ENCODE results near the gene HLA-DPB1.
"Not testable (repeated sequence)": the region's sequence is repeated elsewhere in the genome, so short reads cannot be mapped to it uniquely, and the experiment has no call there.

The HLA-DPB1 gene

DNA sequence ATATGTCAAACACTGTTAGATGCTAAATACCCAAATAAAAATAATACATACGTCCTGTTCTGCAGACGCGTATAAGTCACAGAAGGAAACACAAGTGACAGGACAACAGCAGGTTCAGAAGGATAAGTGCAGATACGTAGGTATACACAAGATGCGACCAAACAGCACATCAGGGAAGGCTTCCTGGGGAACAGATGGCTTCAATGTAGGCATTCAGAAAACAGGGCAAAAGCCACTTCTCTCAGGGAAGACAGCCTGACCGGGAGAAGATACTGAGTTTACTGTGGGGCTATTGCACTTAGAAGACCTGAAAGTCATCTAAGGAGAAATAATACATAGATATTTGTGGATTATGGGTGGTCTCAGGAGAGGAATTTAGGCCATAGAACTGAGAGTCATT lies 4.2 kb upstream of the HLA-DPB1 start:
- DNase-seq (ENCODE audit: low spot score), result no peak

DNA sequence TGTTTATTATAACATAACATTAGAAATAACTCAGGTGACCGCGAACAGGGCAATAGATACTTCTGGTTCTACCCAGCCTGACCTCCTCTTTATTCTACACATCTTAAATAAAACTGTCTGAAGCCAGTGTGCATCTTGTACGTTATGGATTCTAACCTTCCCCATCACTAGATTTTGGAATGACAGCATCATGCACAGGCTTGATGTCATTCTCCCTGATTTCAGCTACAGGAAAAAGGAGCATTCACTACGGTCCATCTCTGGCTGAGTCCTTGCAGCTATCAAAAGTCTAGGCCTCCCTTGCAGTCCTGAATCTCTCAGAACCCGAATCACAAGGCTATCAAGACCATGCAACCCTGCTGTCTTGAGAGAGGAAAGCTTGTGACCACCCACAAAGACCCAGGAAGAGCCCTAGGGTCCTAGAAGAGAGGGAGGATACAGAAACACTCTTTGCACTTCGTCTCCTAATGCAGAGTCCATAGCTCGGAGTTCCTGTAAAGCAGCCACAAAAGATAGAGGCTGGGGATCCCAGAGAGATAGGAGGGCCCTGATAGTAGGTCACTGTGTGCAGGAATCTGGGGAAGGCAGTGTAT lies 3.2 kb upstream of the HLA-DPB1 start:
- DNase-seq (ENCODE audit: low spot score), result no peak

GRCh38 chr6:33073431-33073871 lies 2.3 kb upstream of the HLA-DPB1 start, which contains the start of gene HLA-DPA1:
TSS of gene HLA-DPA1 (minus strand) at chr6:33073649.
- peak; percentile 48 for DNase-seq (ENCODE audit: low spot score)

GRCh38 chr6:33075208-33075567 lies 602 bp upstream of the HLA-DPB1 start:
- DNase-seq (ENCODE audit: low spot score), result no peak

GRCh38 chr6:33076406-33076934 lies 680 bp downstream of the HLA-DPB1 start:
- DNase-seq (ENCODE audit: low spot score), result no peak

DNA sequence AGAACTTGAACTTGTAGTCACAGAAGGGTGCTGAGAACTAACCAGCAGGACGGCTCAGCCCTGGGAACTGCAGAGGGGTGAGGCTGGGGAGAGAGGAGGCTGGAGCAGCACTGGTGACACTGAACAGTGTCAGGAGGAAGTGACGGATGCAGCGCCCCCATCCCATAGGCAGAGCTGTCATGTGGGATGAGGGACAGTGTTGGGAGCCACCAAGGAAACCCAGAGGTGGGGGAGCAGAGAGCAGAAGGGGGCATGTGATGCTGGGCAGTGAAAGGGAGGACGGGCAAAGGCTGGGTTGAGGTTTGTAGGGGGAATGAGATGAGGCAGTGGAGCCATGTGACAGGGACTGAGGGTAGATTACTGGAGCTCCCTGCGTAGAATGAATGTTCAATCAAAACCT lies 2.1 kb downstream of the HLA-DPB1 start:
- no peak for DNase-seq (ENCODE audit: low spot score)

DNA sequence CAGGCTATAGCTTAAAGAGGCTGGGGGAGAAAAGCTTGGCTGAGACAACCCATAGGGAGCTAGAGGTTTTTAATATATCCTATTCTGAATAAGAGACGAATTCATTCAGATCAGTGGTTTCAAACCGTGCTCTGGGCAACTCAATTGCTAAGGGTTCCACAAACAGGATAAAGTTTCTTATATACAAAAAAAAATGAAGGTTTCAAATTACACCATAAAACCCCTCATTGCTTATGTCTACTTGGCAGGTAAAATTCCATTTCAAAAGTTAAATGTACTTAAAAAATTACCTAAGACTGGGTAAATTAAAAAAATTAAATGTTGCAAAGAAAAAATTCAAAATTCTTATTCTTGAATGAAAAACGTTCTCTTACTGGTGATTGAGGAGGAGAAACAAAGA lies 2.7 kb downstream of the HLA-DPB1 start:
- DNase-seq (ENCODE audit: low spot score), result no peak

DNA sequence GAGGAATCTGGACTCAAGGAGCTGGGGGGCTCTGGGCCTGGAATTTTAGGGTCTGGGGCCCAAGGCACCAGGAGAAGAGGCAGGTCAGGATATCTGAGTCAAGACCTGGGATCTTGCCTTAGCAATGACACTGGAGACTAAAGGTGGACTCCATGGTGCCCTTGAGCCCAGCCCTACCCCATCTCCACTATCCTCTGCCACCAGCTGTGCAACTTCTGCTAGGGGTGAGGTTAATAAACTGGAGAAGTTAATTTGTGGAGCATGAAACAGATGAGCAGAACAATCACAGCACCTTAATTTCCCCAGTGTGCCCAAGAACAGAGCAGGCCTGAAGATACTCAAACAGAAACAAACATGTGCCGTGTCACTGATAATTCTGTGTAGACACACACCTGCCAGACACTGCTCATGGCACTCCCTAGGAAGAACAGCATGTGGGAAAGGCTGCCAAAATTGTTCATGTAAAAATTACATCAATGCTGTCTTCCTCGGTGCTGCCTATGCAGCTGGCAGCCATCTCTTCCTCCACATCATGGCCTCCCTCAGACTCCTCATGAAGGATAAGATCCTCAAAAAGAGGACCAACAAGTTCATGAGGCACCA lies 3.2 kb downstream of the HLA-DPB1 start:
- no peak for DNase-seq (ENCODE audit: low spot score)

DNA sequence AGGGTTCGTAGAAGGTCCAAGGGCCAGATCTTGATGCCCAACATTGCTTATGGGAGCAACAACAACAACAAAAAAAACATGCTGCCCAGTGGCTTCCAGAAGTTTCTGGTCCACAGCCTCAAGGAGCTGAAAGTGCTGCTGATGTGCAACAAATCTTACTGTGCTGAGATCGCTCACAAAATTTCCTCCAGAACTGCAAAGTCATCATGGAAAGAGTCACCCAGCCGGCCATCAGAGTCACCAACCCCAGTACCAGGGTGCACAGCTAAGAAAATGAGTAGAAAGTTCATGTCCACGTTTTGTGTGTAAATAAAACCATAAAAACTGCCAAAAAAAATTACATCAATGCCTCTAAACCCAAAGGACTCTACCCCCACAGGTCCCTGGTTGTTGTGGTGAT lies 3.8 kb downstream of the HLA-DPB1 start:
- DNase-seq (ENCODE audit: low spot score), result no peak

- DNase-seq (ENCODE audit: low spot score), result no peak
Observed at GRCh38 chr6:33080127-33081089, 4.6 kb downstream of the HLA-DPB1 start.

GRCh38 chr6:33081098-33081824 lies 5.5 kb downstream of the HLA-DPB1 start:
- no peak for DNase-seq (ENCODE audit: low spot score)

DNA sequence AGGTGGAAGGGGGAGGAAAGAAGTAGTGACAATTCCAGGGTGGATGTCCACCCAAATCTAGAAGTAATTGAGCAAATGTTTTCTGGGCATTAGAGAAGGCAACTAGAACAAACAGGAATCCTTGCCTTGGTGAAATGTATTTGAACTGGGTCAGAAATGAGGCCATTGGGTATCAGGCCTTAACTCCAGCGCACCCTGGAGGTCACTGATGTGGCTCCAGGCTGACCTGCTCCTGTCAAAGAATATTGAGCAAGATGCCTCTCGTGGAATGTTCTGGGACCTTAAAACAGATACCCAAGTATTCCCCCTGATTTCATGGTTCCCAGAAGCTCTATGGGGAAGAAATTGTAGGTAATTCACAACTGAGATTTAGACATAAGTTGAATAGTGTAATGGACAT lies 6.9 kb downstream of the HLA-DPB1 start:
- peak; percentile 62 for DNase-seq (ENCODE audit: low spot score)

DNA sequence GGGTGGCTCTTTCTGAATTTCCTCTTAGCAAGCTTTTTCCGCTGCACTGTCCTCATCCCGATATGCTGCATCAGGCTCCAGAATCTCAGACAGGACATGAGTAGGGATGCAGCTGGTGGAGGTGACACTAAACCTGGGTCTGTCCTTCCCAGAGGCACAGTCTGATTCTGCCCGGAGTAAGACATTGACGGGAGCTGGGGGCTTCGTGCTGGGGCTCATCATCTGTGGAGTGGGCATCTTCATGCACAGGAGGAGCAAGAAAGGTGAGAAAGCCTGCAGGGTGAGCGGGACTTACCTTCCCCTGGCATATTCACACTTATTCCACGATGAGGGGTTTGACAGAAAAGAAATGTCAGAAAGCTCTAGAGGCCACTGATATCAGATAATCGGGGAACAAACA lies 9.8 kb downstream of the HLA-DPB1 start:
- no peak for DNase-seq (ENCODE audit: low spot score)

- DNase-seq (ENCODE audit: low spot score), result no peak
Observed at GRCh38 chr6:33088258-33088930, 12.6 kb downstream of the HLA-DPB1 start.

- DNase-seq (ENCODE audit: low spot score), result no peak
Observed at GRCh38 chr6:33088931-33089620, 13.3 kb downstream of the HLA-DPB1 start.

DNA sequence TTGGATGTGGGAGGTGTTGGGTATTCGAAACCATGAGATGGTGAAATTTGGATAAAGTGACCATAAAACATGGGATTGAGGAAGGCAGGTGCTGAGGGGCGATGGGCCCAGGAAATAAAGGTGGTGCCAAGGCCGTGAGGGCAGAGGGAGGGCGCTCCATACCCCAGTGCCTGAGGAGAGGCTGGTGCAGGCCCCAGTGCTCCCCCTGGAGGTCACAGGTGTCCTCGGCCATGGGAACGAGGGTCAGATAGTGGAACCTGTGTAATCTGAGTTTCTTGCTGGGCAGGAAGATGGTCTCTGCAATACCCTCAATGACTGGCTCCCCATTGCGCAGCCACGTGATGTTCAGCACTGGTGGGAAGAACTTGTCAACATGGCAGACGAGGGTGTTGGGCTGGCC lies 16.2 kb downstream of the HLA-DPB1 start:
- peak; percentile 54 for DNase-seq (ENCODE audit: low spot score)

DNA sequence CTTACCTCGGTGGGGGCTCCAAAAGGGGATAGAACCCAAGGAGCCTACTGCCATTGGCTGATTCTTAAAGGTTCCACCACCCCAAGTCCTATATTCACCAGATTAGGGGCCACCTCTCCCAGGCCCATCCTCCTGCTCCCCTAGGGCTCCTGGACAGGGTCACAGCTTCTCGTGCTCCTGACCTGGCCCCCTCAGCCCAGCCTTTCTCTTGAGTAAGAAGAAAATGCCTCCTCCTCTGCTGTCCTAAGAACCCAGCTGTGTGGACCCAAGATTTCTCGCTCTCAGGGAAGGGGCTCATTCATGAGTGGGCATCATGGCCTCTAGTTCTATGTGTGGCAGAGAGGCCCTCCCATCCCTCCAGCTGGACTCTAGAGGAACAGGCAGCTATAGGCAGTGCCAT lies 16.6 kb downstream of the HLA-DPB1 start:
- no peak for DNase-seq (ENCODE audit: low spot score)

- DNase-seq (ENCODE audit: low spot score), result no peak
Observed at GRCh38 chr6:33093855-33094254, 18.1 kb downstream of the HLA-DPB1 start.

- DNase-seq (ENCODE audit: low spot score), result no peak
Observed at GRCh38 chr6:33095681-33096080, 19.9 kb downstream of the HLA-DPB1 start.

DNA sequence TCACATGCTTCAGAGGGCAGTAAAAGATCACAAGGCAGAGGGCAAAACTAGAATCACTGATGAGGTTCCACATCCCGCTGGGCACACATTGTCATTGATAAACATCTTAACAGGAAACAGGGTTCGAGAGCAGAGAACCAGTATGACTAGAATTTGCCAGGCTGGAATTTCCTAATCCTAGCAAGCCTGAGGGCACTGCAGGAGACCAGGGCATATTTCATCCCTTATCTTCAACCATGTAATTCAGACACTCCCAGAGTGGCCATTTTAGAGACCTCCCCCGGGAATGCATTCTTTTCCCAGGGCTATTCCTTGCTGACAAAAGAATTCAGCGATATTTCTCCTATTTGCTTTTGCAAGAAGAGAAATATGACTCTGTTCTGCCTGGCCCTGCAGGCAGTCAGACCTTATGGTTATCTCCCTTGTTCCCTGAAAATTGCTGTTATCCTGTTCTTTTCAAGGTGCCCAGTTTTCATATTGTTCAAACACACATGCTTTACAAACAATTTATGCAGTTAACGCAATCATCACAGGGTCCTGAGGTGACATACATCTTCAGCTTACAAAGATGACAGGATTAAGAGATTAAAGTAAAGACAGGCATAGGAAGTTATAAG lies 25.4 kb downstream of the HLA-DPB1 start:
- not testable (repeated sequence) for DNase-seq (ENCODE audit: low spot score)

Data from D341Med (cell line).